Left ventricle myocardium inferior (tissue), 1 donor: Measurements from ENCODE around the gene PTK7. TPM values are rescaled to one million over a fixed set of nuclear protein-coding genes. Genes with fewer than 3 reads are reported as not detected.
"Not testable (repeated sequence)": the region's sequence is repeated elsewhere in the genome, so short reads cannot be mapped to it uniquely, and the experiment has no call there.

Experiments used
- DNase-seq: peaks from one replicate; pipeline ENCODE4 v3.0.0-alpha.2; 2020
- H3K27ac ChIP-seq: fragments of 200-600 bp; replicated peaks from 2 replicates; pipeline ENCODE4 v1.8.0; 2021
- H3K27me3 ChIP-seq: fragments of 200-600 bp; 2 replicates; pipeline ENCODE4 v1.8.0; 2021; ENCODE audit warnings: low read depth
- H3K36me3 ChIP-seq: fragments of 200-600 bp; 2 replicates; pipeline ENCODE4 v1.8.0; 2021
- H3K4me1 ChIP-seq: fragments of 200-600 bp; 2 replicates; pipeline ENCODE4 v1.8.0; 2021
- H3K4me3 ChIP-seq: fragments of 200-600 bp; 2 replicates; pipeline ENCODE4 v1.8.0; 2021; ENCODE audit warnings: mild to moderate bottlenecking, moderate library complexity
- H3K9me3 ChIP-seq: fragments of 200-600 bp; replicated peaks from 2 replicates; pipeline ENCODE4 v1.8.0; 2021
- intact Hi-C: fragments of 100-400 bp; cut with micrococcal nuclease; formaldehyde crosslinking; loops from one replicate; pipeline ENCODE4 v1.11.0; 2022
- total RNA-seq: library from RNA; stranded (reverse); fragmentation: NEBNext Ultra II Directional; extraction: Animal tissue kit (Norgen Biotek cat#: 25700); gene quantifications from one replicate; pipeline ENCODE4 v1.2.1, GENCODE V29; 2021
- TF ChIP-seq, protein P1 (sequence below): fragments of 200-600 bp; IDR thresholded peaks from 2 replicates; pipeline ENCODE4 v1.8.0; 2021; ENCODE audit warnings: antibody characterized with exemption, mild to moderate bottlenecking, borderline replicate concordance
- donor health status: DM: no; HTN: yes; CAD: no; lungs with severe emphysema.

Gene PTK7
- total RNA-seq, 1 donor from 2014 or later = 2.6 TPM

DNA sequence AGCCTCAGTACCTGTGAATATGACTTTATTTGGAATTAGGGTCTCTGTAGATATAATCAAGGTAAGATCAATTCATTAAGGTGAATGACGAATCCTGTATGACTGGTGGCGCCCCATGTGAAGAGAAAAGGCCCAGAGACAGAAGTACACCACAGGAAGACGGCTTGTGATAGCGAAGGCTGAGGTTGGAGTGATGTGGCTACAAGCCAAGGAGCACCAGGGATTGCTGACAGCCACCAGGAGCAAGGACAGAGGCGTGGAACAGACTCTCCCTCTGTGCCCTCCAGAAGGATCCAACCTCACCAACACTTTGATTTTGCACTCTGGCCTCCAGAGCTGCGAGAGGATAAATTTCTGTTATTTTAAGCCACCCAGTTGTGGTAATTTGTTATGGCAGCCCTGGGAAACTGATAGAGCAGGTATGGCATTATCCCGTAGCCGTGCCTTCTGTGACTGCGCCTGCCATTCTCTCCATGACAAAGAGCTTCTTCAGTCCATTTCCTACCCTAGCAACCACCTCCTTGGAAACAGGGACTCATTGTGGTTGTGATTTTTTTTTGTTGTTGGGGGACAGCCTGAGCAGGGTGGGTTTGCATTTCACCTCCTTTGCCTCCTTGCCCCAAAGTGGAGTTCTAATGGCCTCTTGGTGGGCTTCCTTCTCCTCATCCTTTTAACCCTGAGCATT lies 29.6 kb downstream of the PTK7 start:
- Histone ChIP-seq H3K4me1 (no peaks in the 10 kb centered on the region), H3K4me3 (no peak overlapping the region), H3K36me3 (no peaks in the 10 kb centered on the region), H3K27me3 (no peaks in the 10 kb centered on the region), H3K9me3 (no peaks in the 10 kb centered on the region), H3K27ac (no peak overlapping the region)
- intact Hi-C loops = no loop called here
- DNase-seq = no peak
- TF ChIP-seq, protein P1, sequence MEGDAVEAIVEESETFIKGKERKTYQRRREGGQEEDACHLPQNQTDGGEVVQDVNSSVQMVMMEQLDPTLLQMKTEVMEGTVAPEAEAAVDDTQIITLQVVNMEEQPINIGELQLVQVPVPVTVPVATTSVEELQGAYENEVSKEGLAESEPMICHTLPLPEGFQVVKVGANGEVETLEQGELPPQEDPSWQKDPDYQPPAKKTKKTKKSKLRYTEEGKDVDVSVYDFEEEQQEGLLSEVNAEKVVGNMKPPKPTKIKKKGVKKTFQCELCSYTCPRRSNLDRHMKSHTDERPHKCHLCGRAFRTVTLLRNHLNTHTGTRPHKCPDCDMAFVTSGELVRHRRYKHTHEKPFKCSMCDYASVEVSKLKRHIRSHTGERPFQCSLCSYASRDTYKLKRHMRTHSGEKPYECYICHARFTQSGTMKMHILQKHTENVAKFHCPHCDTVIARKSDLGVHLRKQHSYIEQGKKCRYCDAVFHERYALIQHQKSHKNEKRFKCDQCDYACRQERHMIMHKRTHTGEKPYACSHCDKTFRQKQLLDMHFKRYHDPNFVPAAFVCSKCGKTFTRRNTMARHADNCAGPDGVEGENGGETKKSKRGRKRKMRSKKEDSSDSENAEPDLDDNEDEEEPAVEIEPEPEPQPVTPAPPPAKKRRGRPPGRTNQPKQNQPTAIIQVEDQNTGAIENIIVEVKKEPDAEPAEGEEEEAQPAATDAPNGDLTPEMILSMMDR = no peak

DNA sequence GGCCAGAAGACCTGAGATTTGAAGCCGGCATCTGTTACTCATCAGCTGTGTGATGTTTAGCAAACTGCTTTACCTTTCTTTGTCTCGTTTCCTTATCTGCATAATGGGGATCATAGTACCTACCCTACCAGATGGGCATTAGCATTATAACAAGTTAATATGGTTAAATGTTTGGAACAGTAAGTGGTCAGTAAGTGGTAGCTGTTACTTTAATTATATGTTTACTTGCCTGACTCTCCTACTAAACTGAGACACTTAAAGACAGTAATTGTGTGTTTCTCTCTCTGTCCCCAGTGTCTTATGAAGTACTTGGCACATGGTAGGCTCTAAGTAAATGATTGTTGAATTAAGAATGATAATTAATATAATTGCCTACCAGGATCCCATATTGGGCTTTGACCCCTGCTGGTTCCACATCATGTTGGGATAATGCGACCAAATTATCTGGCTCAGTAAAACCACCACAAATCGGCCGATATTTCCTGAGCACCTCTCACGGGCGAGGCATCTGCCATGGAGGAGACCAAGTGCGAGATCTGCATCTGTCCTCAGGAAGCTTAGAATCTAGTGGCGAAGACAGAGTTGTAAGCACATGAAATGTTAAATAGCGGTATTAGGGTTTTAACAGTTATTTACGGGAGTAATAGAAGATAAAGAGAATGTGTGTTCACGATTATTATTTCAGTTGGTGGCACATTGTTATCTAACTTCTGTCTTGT lies 31.4 kb downstream of the PTK7 start:
- DNase-seq = no peak
- intact Hi-C loops = no loop called here

GRCh38 chr6:43113431-43114260 lies 37.5 kb downstream of the PTK7 start:
- H3K4me1 ChIP-seq = peaks cover 9% of the 10 kb centered on the region
- no peaks in the 10 kb centered on the region for H3K36me3 ChIP-seq
- intact Hi-C loops = no loop called here
- no peak overlapping the region for H3K4me3 ChIP-seq
- H3K9me3 ChIP-seq = no peaks in the 10 kb centered on the region
- TF ChIP-seq, protein P1 = no peak
- H3K27me3 ChIP-seq = no peaks in the 10 kb centered on the region
- H3K27ac ChIP-seq = no peak overlapping the region
- no peak for DNase-seq

More for the DNA sequence above, 31.4 kb downstream of the PTK7 start:
- Histone ChIP-seq H3K27me3 (no peaks in the 10 kb centered on the region), H3K4me1 (no peaks in the 10 kb centered on the region), H3K4me3 (no peak overlapping the region), H3K36me3 (no peaks in the 10 kb centered on the region), H3K9me3 (no peaks in the 10 kb centered on the region), H3K27ac (no peak overlapping the region)
- TF ChIP-seq, protein P1 = no peak

DNA sequence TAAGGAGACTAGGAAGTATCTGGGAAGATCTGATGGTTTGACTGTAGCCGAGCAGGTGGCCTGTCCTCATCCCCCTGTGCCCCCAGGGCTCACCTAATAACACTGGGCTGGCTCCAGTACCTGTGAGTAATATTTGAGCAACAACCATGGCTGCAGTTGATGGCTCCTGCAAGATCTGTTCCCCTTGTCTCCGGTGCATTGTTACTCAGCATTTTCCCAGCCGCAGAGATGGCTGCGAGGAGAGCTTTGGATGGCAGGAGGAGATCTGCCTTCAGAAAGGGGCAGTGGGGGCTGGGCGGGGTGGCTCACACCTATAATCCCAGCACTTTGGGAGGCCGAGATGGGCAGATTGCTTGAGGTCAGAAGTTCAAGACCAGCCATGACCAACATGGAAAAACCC lies 39.3 kb downstream of the PTK7 start:
- Histone ChIP-seq H3K27me3 (no peaks in the 10 kb centered on the region), H3K9me3 (no peaks in the 10 kb centered on the region), H3K4me3 (no peak overlapping the region), H3K27ac (no peak overlapping the region), H3K4me1 (peaks cover 9% of the 10 kb centered on the region), H3K36me3 (no peaks in the 10 kb centered on the region)
- TF ChIP-seq, protein P1 = no peak
- DNase-seq = no peak
- intact Hi-C loops = no loop called here

- H3K4me1 ChIP-seq = peaks cover 17% of the 10 kb centered on the region
- intact Hi-C loops, H3K36me3 ChIP-seq, H3K27me3 ChIP-seq, DNase-seq, H3K4me3 ChIP-seq, H3K27ac ChIP-seq, H3K9me3 ChIP-seq: not testable (repeated sequence)
Observed at GRCh38 chr6:43117466-43117865, 41.4 kb downstream of the PTK7 start.
